Medulla oblongata (tissue), 1 donor: ENCODE data around the gene KCNH2.

Source experiments
- DNase-seq: peaks from one replicate; pipeline ENCODE4 v3.0.0-alpha.2; 2015; ENCODE audit errors: extremely low spot score

The KCNH2 gene

DNA sequence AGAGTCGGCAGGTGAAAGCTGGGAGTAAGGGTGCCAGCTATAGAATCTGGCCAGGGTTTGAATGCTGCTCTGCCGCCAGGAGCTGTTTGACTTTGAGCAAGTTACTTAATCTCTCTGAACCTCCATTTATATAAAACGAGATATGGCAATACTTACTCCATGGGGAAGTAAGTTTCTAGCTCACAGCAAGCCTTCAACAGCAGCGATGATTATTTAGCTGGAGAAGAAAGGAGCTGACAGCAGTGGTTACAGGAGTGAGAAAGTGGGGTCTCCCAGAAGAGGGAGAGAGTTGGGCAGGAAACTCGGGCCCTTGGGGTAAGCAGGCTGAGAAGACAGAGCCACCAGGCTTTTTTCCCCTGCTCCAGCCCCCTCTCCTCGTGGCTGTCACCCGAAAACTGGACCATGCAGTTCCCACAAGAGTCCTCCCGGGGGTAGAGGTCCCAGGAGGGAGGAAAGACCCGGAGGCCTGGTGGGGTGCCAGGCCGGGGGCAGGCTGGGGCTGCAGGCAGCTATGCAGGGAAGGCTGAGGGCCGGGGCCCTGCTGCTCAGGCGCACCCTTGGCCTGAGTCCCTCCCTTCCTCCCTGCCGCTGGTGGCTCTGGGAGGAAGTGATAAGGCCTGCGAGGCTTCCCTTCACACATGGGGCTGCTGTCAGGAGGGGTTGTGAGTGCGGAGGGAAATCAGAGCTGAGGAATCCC lies 16.2 kb upstream of the KCNH2 start:
- no peak for DNase-seq

DNA sequence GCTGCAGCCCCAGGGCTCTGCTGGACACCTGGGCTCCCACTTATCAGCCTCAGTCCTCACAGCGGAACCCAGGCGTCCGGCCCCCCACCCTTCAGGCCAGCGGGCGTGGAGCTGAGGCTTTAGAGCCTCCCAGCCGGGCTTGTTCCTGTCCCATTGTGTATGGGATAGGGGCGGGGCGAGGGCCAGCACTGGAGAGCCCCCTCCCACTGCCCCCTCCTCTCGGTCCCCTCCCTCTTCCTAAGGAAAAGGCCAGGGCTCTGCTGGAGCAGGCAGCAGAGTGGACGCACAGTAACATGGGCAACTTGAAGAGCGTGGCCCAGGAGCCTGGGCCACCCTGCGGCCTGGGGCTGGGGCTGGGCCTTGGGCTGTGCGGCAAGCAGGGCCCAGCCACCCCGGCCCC lies 15.4 kb upstream of the KCNH2 start:
- no peak for DNase-seq

DNA sequence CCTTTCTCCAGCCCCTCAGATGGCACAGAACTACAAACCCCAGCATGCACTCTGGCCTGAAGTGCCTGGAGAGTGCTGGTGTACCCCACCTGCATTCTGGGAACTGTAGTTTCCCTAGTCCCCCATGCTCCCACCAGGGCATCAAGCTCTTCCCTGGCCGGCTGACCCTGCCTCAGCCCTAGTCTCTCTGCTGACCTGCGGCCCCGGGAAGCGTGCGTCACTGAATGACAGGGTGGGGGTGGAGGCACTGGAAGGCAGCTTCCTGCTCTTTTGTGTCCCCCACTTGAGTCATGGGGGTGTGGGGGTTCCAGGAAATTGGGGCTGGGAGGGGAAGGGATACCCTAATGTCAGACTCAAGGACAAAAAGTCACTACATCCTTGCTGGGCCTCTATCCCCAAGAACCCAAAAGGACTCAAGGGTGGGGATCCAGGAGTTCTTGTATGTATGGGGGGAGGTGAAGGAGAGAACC lies 14.7 kb upstream of the KCNH2 start:
- no peak for DNase-seq

DNA sequence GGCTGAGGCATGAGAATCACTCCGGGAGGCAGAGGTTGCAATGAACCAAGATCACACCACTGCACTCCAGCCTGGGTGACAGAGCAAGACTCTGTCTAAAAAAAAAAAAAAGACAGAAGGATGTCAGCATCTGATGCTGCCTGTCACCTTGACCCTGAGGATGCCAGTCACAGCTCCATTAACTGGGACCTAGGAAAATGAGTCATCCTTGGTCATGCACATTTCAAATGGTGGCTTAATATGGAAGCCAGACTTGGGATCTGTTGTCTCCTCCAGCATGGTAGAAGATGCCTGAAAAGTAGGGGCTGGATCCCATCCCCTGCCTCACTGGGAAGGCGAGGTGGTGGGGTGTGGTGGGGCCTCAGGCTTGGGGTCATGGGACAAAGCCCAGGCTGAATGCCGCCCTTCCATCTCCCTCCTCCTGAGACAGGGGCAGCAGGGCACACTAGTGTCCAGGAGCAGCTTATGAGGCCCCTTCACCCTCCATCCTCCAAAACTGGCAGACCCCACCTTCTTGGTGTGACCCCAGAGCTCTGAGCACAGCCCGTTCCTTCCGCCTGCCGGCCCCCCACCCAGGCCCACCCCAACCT lies 14.0 kb upstream of the KCNH2 start:
- no peak for DNase-seq

DNA sequence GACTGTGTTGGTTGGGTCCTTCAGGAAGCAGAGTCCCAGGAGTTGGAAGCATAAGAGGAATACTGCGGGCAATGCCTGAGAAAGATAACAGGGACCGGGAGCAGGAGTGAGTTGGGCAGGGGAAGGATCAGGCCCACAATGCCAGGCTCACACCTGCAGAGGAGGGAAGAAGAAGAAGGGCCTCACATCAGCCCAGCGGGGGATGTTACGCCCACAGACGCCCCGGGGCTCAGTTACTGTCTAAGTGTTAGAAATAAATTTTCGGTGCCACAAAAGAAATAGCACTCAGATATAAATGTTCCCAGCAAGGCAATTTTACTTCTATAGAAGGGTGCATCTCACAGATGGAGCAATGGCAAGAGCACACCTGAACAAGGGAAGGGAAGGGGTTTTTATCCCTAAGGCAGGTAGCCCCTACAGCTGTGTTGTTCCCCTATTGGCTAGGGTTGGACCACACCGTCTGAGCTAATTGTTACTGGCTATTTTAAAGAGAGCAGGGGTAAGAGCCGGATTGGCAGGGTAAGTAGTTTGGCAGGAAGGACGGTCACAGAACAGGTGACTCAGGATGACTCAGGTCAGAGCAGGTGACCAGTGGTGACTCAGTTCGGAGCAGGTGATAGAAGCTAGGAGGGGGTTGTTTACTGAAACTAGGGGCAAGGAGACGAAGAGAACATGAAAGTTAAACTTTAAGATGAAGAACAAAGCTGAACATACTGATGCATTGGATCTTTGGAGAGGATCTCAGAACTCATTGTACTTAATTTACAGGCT lies 12.5 kb upstream of the KCNH2 start, which contains the start of gene NOS3:
Gene NOS3 (plus strand): TSS at position 602 of the 771 bp plus-strand sequence. CDS start 2,787 bp downstream, outside the sequence.
- DNase-seq = no peak

DNA sequence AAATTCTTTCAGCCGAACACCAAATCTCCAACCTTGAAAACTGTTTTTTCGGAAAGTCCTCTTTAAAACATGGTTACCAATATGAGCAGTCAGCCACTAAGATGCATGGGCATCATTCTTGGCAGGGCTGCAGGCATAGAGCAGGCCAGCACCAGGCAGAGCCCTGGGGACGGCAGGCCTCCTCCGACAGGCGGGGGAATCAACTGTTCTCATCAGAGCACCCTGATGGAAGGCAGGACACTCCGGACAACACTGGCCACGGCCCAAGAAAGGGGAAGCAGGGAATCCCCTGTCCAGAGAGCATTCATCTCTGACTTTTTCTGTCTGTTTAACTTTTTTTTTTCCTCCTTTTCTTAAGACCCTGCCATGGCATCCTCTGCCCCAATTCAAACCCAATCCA lies 11.3 kb upstream of the KCNH2 start:
- no peak for DNase-seq

DNA sequence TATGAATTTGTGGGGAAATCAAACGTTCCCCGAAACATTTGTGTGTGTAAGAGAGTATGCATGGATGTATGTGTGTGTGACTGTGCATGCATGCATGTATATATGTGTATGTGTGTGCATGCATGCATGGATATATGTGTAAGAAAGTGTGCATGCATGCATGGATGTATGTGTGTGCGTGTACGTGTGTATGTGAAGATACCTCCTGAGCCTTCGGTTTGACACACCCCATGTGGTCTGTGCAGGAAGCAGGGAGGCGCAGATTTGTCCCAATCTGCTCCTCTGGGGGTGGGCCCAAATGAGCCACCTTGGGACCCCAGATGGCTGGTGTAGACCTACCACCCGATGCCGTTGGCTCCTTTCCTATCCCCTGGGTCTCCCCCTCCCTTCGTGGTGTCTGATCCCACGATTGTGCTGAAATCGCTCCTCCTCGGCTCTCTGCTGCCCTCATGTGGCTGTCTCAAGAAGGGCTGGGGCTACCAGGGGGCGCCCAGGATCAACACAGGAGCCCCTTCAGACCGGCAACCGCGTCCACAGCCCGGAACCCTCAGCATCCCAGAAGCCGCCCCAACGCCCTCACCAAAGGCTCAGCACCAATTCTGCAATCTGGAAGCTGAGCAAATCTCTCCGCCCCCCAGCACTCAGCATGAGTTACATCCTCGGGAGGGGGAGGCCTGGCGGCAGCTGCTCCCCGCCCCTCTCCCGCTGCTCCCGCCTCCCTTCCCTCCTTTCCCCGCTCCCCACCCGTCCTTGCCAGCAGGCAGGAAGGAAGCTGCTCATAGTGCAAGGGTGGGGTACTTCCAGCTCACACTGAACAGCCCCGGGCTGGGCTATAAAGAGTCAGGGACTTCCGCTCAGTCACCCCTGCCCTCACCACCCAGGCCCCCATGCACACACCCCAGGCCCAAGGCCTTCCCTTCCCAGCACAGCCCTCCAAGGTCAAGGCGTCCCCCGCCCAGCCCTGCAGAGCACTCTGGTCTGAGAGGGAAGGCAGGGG lies 10.4 kb upstream of the KCNH2 start:
- DNase-seq = peak; percentile 66

DNA sequence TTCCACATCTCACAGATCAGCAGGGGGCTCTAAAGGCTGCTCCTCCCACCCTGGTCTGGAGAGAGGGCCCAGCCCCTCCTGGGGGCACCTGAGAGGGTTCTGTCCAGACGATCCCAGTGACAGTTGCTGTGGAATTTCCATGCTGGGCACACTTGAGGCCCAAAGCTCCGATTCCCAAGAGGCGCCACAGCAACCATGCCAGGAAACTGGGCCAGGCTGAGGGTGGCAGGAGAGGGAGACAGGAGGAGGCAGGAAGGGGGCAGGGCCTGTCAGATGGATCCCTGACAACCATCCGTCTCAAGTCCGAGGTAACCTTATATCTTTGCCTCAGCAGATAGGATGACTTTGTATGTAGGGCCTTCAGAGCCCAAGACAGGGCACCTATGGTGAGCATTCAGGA lies 8.4 kb upstream of the KCNH2 start:
- no peak for DNase-seq

DNA sequence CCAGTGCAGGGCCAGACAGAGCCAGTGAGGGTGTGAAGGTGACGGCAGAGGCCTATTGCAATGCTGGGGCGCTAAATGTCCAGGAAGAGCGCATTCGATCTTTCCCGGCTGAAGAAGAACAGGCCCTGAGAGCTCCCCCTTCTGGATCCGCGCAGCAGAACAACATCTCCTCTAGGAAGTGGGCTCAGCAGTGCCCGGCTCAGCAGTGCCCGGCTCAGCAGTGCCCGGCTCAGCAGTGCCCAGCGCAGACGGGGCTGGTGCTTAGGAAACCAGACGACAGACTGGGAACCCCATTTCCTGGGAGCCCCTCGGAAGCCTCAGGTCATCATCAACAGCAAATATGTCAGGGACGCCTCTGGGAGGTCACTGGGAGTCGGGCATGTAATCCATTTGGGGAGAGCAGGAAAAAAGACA lies 8.0 kb upstream of the KCNH2 start:
- peak; percentile 76 for DNase-seq

DNA sequence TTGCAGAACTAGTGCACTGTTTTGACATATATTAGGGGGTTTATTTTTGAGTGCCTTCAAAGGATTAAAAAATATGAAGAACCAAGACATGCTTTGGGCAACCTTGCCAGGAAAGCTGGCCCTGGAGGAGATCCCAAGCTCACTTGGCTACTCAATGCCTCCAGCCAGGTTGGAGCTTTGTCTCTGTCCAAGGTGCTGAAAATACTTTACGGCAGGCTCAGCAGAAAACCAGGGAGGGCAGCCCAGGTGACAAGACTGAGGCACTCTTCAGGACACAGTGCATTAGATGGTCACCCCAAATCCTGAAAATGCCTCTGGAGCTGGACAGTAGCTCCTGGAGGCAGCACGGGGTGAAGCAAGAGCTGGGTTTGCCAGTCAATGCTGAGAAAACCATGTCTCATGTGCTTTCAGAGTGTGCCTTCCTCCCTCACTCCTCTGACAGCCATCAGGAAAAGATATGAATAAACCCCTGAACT lies 5.8 kb upstream of the KCNH2 start:
- DNase-seq = peak; percentile 57

DNA sequence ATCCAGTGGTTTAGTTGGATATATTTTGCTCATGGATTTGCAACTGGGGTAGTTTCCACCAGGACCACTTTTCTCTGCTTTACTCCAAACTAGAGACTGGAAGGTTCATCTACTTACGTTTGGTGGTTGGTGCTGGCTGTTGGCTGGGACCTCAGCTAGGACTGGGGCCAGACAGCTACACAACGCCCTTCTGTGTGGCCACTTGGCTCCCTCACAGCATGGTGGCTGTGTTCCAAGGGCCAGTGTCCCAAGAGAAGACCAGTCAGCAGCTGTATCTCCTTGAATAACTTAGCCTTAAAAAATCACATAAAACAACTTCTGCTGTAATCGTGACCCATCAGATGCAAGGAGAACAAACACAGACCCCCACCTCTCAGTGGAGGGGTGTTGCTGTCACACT lies 4.2 kb upstream of the KCNH2 start:
- peak; percentile 97 for DNase-seq

DNA sequence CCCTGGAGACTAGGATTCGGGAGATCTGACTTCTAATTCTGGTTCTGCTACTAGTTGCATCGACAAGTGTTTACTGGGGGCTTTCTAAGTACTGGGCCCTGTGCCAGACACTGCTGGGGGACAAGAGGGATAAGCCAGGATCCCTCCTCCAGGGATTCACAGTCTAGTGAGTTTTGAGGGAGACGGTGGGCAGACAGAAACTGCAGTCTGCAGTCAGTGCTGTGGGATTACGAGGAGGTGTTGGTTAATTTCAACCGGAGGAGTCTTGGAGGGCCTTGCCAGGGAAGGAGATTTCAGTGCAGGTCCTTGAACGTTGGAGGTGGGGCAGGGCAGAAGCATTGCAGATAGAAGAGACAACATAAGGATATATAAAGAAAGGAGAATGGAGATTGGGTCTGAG lies 3.5 kb upstream of the KCNH2 start:
- no peak for DNase-seq

DNA sequence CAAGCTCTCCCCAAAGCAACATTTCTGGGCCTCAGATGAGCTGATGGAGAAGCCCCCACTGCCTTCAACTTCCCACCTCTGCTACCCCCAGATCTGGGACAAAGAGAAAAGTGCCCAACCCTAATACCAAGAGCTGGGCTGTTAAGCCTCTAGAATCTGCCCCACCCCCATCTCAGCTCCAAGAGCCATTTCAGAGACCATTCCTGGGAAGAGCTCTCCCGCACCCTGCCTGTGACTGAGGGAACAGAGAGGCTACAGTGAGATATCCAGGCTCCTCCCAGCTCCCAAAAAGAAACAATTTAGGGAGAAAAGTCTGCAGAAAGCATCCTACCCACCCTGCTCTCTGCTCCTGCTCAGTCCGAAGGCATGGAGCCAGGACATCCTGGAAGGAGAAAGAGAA lies 2.5 kb upstream of the KCNH2 start:
- DNase-seq = no peak

DNA sequence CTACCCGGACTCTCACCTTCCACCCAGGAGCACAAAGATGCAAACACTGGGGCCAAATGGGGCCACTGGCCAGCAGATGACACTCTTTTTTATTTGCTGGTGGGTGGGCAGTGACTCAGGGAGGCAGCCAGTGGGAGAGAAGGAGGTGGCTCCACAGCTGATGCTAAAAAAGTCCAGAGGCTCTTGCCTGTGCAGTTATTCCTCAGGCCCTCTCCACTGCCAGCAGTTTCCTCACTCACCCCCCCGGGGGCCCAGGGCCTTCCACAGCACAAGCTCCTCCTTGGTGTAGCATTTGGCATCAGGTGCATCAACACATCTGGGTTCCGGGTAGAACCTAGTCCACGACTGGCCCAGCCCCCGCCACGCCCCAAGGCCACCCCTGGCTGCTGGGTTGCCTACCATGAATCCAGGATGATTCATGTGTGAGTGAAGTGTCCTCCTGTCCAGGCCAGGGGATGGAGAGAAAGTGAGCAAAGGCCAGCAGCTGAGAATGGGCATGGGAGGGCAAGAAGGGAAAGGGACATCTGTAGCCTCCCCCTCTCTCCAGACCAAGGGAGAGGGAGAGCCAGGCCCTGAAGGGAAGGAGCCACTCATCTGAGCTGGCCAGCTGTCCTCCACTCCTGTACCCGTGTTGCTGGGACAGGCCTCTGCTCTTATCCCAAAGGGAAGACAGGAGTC lies 1.7 kb upstream of the KCNH2 start:
- no peak for DNase-seq

DNA sequence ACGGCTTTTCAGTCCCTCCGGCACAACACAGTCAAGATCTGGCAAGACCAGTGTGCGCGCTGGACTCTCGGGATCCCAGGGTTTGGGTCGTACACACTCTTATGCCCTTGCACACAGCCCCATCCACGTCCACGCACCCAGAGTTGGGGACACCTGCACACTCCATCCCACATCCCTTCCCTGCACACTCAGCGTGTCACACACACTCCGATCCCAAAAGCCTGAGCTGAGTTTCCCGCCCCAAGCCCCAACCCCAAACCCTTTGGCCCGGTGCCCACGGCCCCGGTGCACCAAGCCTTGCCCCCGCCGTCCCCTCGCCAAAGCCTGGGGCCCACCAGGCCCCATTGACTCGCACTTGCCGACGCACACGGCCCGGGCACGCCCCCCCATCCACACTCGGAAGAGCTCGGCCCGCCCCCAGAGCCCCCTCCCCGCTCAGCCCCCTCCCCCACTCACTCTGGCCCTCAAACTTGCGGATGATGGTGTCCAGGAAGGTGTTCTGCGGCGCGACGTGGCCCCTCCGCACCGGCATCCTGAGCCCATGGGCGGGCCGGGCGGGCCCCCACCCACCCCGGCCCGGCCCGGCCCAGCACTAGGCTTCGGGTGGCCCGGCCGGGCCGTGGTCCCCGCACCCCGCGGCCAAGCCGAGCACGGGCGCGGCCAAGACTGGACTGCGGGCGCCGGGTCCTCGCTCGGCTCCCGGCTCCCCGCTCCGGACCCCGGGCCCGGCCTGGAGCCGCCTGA lies 567 bp downstream of the KCNH2 start:
- no peak for DNase-seq

DNA sequence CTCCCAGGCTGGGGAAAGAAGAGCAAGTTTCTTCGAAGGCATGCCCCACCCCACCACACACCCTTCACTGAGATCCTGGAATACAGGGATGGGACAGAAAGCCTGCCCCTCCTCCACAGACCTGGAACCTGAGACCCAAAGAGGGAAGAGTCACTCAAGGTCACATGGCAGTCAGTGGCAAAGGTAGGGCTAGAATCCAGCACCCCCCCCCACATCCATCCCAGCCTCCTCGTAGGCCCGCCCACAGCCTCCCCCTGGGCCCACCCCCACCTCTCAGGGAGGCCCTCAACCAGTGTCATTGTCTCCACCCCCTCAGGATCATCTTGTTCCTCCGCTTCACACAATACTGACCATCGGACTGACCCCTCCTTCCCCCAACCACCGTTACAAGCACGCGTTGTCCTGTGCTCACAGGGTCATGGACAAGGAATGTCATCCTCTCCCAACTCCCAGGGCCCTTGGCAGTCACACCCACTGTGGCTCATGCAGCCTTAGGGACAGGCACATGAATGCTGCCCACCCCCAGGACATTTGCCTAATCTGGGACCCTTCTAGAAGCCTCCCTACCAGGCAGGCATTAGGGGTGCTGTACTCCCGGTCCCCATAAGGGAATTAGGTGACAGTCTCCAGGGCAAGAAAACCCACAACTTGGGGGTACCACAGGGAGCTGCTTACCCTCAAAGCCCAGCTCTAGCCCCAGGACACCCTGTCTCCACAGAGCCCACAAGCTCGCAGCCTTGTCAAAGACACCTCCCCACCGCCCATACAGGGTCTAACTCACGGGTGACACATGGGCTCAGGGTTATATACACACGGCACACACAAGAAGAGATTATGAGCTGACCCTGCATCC lies 1.4 kb downstream of the KCNH2 start:
- no peak for DNase-seq

DNA sequence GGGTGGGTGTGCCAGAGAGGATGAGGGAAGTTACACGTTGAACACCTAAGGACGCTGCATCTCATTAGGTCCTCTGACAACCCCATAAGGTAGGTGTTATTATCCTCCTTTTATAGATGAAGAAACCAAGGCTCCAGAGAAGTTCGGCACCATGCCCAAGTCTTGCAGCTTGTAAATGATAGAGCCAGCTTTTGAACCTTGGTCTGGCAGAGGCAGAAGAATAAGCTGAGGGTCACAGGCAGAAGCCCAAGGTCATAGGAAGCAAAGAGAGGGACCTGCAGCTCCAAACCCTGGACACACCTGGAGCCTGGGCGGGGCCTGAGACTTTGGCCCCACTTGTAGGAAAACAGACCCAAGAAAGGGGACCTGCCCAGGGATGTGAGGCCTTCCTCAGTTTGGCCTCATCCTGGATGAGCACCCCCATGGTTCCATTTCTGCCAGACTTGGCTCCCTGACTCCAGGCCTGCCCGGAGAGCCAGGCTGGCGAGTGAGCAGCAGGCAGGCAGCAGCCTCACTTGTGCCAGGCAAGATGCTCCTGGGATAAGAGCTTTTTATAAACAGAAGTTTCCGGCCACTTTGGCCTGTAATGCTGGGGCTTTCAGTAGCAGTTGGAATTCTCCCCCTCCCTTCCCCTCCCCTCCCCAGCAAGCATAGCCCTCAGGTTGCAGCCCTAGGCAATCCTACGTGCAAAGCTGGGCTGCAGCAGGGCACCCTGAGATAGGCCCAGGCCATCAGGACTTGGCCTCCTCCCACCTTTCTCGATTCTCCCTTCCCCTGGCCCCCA lies 2.4 kb downstream of the KCNH2 start:
- DNase-seq = no peak
